ENCODE data around the gene OSBPL7. TPM values are rescaled to one million over a fixed set of nuclear protein-coding genes. Genes with fewer than 3 reads are reported as not detected.

Gene OSBPL7
- total and polyA plus RNA-seq, 2 of the 4 experiments (the other 2 are of a cell fraction), result 5.2 to 14.5 TPM

GRCh38 chr17:47850692-47851573, 29.3 kb upstream of the OSBPL7 start, which contains the start of gene SP6 (continued):
- TF ChIP-seq USF2 (IDR thresholded peaks at IDR 0.05; ENCODE audit: low read depth, low read length) (no peak), FOS (IDR thresholded peaks at IDR 0.05; ENCODE audit: low read depth, low read length) (no peak), POLR2A (IDR thresholded peaks at IDR 0.05; ENCODE audit: low read depth, low read length) (no peak)

GRCh38 chr17:47850373-47850691, 28.7 kb upstream of the OSBPL7 start:
- BruUV-seq (replicated peaks), result no TSS peak

More at GRCh38 chr17:47850373-47850691, 28.7 kb upstream of the OSBPL7 start:
- H2BK120ac ChIP-seq (ENCODE audit: low read depth, low read length), result no peak overlapping the region
- no peaks in the 10 kb centered on the region for H3K79me1 ChIP-seq (ENCODE audit: low read depth in 1 of 2, low read length in 2 of 2)
- no peak overlapping the region for H3K9ac ChIP-seq (ENCODE audit: low read depth, low read length)
- in situ Hi-C loops (cut with MboI; ENCODE audit: low sequenced_read_pairs) (no loop called here), intact Hi-C loops (cut with micrococcal nuclease) (no loop called here), dilution Hi-C loops (cut with HindIII; ENCODE audit: low sequenced_read_pairs, unreplicated experiment) (no loop called here)
- H3K23ac ChIP-seq (ENCODE audit: low read depth, low read length), result no peak overlapping the region
- no peak overlapping the region for H3K4ac ChIP-seq (ENCODE audit: low read depth, low read length)
- no peaks in the 10 kb centered on the region for H3K4me1 ChIP-seq (ENCODE audit: control insufficient read depth, insufficient read depth, low read length)
- H3K9me1 ChIP-seq (ENCODE audit: insufficient read depth, low read length), result no peaks in the 10 kb centered on the region
- ChIA-PET CTCF (no interaction called here), POLR2A (ENCODE audit: unreplicated experiment) (no interaction called here)
- no peak overlapping the region for H3K4me3 ChIP-seq (ENCODE audit: insufficient read depth, low read depth, low read length)
- 66% methylated on average over 9 of the region's 9 CpGs; no CpG with 5 or more reads in 1 of the 2 experiments for WGBS, 2 experiments (ENCODE audit: extremely low coverage in 2 of 2, insufficient read length in 1 of 2)
- H2AK9ac ChIP-seq (replicated peaks; ENCODE audit: low read depth, low read length, poor library complexity), result peak overlapping the region; percentile 58
- no peak overlapping the region for H4K91ac ChIP-seq (ENCODE audit: insufficient read depth, low read depth, low read length)
- H3K9me3 ChIP-seq (ENCODE audit: control insufficient read depth, insufficient read depth, low read length), result no peaks in the 10 kb centered on the region
- TF ChIP-seq NFE2L2 (IDR thresholded peaks at IDR 0.05; ENCODE audit: low read depth, low read length), result no peak
- no peak for TF ChIP-seq RAD21 (IDR thresholded peaks at IDR 0.05; ENCODE audit: low read length)
- TF ChIP-seq MAFK (IDR thresholded peaks at IDR 0.05; ENCODE audit: low read depth, low read length), result no peak
- no peak for TF ChIP-seq SMC3 (IDR thresholded peaks at IDR 0.05; ENCODE audit: low read depth, low read length)
- no peak for TF ChIP-seq POLR2A (IDR thresholded peaks at IDR 0.05; ENCODE audit: low read depth, low read length)
- TF ChIP-seq FOS (IDR thresholded peaks at IDR 0.05; ENCODE audit: low read depth, low read length), result no peak
- TF ChIP-seq RFX5 (IDR thresholded peaks at IDR 0.05; ENCODE audit: low read depth, low read length), result no peak
- no peak for TF ChIP-seq MAZ (IDR thresholded peaks at IDR 0.05; ENCODE audit: borderline replicate concordance, low read depth, low read length)
- TF ChIP-seq RCOR1 (IDR thresholded peaks at IDR 0.05; ENCODE audit: insufficient replicate concordance, low read length), result no peak
- H2AFZ ChIP-seq (replicated peaks; ENCODE audit: low read length, poor library complexity), result peak overlapping the region; percentile 88
- H3K4me2 ChIP-seq (ENCODE audit: low read depth, low read length), result no peak overlapping the region
- H3K56ac ChIP-seq (ENCODE audit: extremely low read depth, insufficient read depth, low read length), result no peak overlapping the region
- H3K14ac ChIP-seq (replicated peaks; ENCODE audit: low read depth, low read length), result no peak overlapping the region
- no peak overlapping the region for H2BK15ac ChIP-seq (ENCODE audit: low read depth, low read length)
- no peak overlapping the region for H3K27ac ChIP-seq (ENCODE audit: insufficient read depth, low read length)
- H4K5ac ChIP-seq (ENCODE audit: low read depth, low read length), result no peak overlapping the region
- no peak for ATAC-seq (ENCODE audit: low read depth)
- no peak overlapping the region for H2BK20ac ChIP-seq (ENCODE audit: low read depth, low read length)
- H4K20me1 ChIP-seq (ENCODE audit: insufficient read depth, low read length), result no peaks in the 10 kb centered on the region
- no peak overlapping the region for H3K18ac ChIP-seq (ENCODE audit: low read depth, low read length)
- peaks cover 91% of the 10 kb centered on the region for H3K27me3 ChIP-seq (ENCODE audit: control insufficient read depth, insufficient read depth, low read length)
- H2BK5ac ChIP-seq (ENCODE audit: low read depth, low read length, poor library complexity, severe bottlenecking), result no peak overlapping the region
- H3K36me3 ChIP-seq (ENCODE audit: control insufficient read depth, insufficient read depth, low read length), result no peaks in the 10 kb centered on the region
- no peak overlapping the region for H4K8ac ChIP-seq (ENCODE audit: low read depth in 2 of 2, low read length in 2 of 2)
- H2AK5ac ChIP-seq (ENCODE audit: low read depth, low read length), result no peak overlapping the region
- DNase-seq, result no peak

Measured in IMR-90 (cell line).